ENCODE measurements around the gene LILRB5.

DNA sequence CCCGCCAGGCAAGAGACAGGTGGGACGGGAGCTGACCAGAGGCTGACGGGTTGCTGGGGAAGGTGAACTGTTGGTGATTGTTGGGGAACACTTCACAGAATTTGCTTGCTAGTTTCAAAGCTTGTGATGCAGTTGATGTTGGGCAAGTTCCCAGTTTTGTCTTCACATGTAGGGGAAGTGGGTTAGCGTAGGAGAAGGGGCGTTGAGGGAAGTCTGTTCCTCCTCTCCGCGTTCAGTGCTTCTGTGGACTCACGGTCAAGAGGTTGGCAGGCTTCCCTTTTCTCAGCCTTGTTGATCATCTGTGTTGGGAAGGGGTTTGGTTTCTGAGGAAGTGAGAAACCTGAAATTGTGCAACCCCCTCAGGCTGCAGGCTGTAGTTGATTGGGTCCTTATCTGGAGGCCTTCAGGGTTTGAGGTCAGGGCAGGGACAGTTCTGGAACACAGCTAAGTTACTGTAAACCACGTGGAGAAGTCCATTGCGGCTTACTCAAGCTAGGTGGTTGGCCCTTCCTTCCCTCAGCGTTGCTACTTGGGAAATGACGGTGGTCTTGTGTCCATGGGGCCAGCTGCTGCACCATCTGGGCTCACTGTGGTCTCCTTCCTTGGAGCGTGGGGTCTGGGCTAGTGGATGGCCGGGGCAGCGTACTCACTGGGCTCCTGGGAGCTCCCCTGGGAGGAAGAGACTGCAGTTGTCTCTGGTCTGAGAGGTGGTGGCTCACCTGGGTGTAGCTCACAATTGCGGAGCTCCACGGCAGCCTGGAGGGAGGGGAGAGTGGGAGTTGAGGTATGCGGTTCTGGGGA, 48.9 kb downstream of the LILRB5 start:
- TF ChIP-seq EZH2 (IDR thresholded peaks at IDR 0.05; ENCODE audit: low read depth, low read length, severe bottlenecking) (no peak), POLR2AphosphoS5 (IDR thresholded peaks at IDR 0.05; ENCODE audit: low read depth, low read length) (peak; percentile 95), GABPA (IDR thresholded peaks at IDR 0.05; ENCODE audit: borderline replicate concordance, insufficient read depth, low read length) (no peak), RXRA (IDR thresholded peaks at IDR 0.05; ENCODE audit: insufficient read depth, low read depth, low read length) (no peak), BRCA1 (IDR thresholded peaks at IDR 0.05; ENCODE audit: low read depth, low read length) (no peak), JUND (IDR thresholded peaks at IDR 0.05; ENCODE audit: low read length) (no peak)
- TF ChIP-seq, protein P1, sequence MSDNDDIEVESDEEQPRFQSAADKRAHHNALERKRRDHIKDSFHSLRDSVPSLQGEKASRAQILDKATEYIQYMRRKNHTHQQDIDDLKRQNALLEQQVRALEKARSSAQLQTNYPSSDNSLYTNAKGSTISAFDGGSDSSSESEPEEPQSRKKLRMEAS (IDR thresholded peaks at IDR 0.05), result no peak

All from H1 (cell line).